Fibroblast of pulmonary artery (primary cell): ENCODE data around the gene TMEM9B.

ENCODE experiments used
- DNase-seq: peaks from one replicate; pipeline ENCODE4 v3.0.0-alpha.2; 2010; ENCODE audit warnings: low read depth
- H3K4me3 ChIP-seq: replicated peaks from 2 replicates; pipeline ENCODE4 v1.5.1; 2011; ENCODE audit warnings: low read depth, mild to moderate bottlenecking, control low read depth, low read length, moderate library complexity
- TF ChIP-seq, protein P1 (sequence below): IDR thresholded peaks from 2 replicates; pipeline ENCODE4 v1.5.1; 2011; ENCODE audit warnings: mild to moderate bottlenecking, control low read depth, low read length, inconsistent platforms; ENCODE audit errors: missing control alignments

Gene TMEM9B

GRCh38 chr11:8959546-8960166, 4.6 kb downstream of the TMEM9B start:
- no peak overlapping the region for H3K4me3 ChIP-seq
- TF ChIP-seq, protein P1, sequence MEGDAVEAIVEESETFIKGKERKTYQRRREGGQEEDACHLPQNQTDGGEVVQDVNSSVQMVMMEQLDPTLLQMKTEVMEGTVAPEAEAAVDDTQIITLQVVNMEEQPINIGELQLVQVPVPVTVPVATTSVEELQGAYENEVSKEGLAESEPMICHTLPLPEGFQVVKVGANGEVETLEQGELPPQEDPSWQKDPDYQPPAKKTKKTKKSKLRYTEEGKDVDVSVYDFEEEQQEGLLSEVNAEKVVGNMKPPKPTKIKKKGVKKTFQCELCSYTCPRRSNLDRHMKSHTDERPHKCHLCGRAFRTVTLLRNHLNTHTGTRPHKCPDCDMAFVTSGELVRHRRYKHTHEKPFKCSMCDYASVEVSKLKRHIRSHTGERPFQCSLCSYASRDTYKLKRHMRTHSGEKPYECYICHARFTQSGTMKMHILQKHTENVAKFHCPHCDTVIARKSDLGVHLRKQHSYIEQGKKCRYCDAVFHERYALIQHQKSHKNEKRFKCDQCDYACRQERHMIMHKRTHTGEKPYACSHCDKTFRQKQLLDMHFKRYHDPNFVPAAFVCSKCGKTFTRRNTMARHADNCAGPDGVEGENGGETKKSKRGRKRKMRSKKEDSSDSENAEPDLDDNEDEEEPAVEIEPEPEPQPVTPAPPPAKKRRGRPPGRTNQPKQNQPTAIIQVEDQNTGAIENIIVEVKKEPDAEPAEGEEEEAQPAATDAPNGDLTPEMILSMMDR: peak; percentile 63
- peak; percentile 91 for DNase-seq

DNA sequence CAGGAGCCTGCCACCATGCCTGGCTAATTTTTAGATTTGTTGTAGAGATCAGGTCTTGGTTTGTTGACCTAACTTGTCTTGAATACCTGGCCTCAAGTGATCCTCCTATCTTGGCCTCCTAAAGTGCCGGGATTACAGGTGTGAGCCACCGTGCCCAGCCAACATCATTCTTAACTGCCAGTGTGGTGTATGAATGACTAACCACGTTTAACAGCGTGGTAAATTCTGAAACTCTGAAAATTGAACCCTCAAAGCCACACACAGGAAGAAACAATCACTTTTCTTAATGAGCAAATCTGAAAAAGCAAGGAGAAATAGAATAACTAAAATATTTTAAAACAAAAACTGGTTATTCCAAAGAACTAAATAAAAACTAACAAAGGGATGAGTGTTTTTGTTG, 7.4 kb downstream of the TMEM9B start:
- H3K4me3 ChIP-seq: no peak overlapping the region
- no peak for DNase-seq
- TF ChIP-seq, protein P1: no peak

- TF ChIP-seq, protein P1: no peak
- DNase-seq: no peak
Measured at GRCh38 chr11:8948886-8949285, 15.4 kb downstream of the TMEM9B start.

GRCh38 chr11:8947230-8947943, 16.9 kb downstream of the TMEM9B start:
- H3K4me3 ChIP-seq: no peak overlapping the region
- TF ChIP-seq, protein P1: no peak
- DNase-seq: no peak

More at GRCh38 chr11:8948886-8949285, 15.4 kb downstream of the TMEM9B start:
- no peak overlapping the region for H3K4me3 ChIP-seq

DNA sequence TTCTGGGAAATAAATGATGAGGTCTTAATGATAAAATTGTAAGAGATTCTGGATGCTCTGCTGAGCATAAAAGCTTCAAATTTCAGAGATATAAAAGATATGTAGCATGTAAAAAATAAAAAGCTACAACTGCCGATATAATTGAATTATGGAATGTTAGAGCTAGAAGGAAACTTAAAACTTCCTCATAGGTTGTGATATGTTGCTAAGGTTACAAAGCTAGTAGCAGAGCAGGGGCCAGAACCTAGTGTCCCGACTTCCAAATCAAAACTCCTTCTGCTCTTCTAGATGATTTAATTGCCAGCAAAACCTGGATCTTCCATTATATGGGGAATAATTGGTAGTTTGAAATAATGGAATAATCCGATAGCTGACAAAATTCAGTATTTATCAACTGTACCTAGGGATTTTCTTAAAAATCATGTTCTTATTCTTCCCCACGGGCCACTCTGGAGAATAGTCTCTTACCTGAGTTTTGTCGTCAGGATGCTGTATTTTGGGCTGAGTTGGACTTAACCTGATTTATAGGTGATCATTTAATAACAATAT, 21.6 kb downstream of the TMEM9B start, which contains the start of gene ASCL3:
Gene ASCL3, minus strand, starts transcription at position 499 of the 549 bp plus-strand sequence. CDS start 4,855 bp downstream, outside the sequence.
- TF ChIP-seq, protein P1: no peak
- no peak for DNase-seq
- no peak within 1 kb of the TSS for H3K4me3 ChIP-seq

GRCh38 chr11:8941341-8942103, 22.7 kb downstream of the TMEM9B start:
- DNase-seq: no peak
- TF ChIP-seq, protein P1: no peak

More at GRCh38 chr11:8941341-8942103, 22.7 kb downstream of the TMEM9B start:
- no peak overlapping the region for H3K4me3 ChIP-seq
